ENCODE results near the gene LLGL1. TPM values are rescaled to one million over a fixed set of nuclear protein-coding genes. Genes with fewer than 3 reads are reported as not detected.

The LLGL1 gene
- 29.3 and 30.2 TPM in 2 replicates for total RNA-seq

DNA sequence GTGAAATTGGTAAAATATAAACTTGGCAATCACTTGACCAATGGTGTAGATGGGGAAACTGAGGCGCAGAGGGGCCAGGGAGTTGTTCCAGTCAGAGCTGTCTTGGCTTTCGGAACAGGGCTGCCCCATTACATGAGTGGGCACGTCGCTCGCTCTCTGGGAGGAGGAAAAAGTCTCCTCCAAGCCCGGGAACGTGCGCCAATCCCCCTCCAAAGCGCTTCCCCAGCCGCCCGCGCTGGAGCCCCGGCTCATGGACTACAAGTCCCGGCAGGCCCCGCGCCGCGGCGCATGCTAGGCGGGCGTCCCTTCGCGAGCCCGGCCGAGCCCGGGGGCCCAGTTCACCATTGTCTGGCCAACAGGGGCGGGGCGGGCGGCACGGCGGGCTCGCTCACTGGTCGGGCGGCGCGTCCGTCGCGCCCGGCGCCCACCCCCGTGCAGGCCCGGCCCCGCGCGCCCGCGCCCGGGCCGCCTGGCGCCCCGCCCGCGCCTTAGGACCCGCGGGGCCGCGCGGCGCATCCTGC is at the start of gene LLGL1:
TSS of gene LLGL1 (plus strand) at position 515 of the 521 bp plus-strand sequence. CDS start 48 bp downstream, outside the sequence.

DNA sequence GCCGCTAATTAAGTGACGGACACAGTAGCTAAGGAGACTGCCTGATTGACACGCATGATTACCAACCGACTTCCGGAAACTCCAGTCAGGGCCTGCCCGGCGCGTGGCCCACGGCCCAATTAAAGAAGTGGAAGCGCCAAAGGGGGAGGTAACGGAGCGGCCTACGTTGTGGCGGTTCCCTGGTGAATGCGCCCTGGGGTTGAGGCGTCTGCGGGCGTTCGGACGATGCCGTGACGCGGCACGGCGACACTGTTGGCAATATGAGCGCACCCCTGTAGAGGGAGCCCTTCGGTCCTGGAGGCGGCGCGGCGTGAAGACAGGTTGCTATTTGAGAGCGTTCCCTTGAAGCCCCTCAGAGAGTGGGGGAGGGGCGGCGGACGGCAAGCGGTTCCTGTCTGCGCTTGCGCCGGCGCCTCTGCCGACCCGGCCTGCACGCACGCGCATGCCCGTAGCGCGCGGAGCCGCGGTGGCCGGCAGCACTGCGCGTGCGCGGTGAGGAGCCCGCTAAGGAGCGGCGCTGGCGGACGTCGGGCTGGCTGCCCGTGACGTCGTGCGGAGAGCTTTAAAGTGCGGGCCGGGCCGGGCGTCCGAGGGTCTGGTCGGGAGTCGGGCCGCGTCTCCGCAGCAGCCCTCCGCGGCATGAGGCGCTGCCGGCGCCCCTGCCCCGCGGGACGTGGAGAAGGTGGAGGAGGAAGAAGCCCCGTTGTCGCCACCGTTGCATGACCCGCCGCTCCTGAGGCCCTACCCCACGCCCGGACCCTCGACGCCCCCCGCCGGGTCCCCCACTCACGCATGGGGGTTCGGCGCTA is 41.9 kb upstream of the LLGL1 start, which contains the start of gene ALKBH5:
TSS of gene ALKBH5 (plus strand) at position 495 of the 809 bp plus-strand sequence. CDS start 416 bp downstream, outside the sequence.

DNA sequence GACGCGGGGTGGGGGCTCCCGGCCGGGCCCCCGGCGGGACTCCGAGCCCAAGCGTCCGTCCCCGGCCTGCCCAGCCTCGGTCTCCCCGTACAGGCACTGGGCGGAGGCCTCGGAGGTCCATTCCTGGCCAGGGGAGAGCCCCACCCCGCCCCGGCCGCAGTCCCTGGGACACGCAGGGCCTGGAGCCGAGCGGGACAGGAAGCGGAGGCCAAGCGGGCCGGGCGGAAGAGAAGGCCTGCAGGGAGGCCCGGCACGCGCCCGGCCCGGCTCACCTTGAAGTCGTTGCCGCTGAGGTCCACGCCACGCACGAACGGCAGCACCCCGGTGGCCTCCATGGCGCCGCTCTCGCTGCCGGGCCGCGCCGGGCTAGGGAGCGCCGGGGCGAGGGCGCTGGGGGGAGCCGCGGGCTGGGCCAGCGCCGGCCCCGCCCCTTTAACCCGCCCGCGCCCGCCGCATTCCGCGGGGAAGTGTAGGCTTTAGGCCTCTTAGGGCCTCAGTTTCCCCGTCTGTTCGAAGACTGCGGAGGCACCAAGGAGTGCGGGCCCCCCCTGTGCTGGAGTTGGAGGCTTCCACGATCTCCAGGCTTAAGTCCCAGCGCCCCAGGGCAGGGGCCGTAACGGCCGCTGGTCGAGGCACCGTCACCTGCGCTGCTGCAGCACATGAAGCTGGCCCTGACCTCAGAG is 33.1 kb downstream of the LLGL1 start, which contains the start of gene FLII:
TSS of gene FLII (minus strand) at position 383 of the 683 bp plus-strand sequence. CDS start at position 335, 48 bp downstream.

DNA sequence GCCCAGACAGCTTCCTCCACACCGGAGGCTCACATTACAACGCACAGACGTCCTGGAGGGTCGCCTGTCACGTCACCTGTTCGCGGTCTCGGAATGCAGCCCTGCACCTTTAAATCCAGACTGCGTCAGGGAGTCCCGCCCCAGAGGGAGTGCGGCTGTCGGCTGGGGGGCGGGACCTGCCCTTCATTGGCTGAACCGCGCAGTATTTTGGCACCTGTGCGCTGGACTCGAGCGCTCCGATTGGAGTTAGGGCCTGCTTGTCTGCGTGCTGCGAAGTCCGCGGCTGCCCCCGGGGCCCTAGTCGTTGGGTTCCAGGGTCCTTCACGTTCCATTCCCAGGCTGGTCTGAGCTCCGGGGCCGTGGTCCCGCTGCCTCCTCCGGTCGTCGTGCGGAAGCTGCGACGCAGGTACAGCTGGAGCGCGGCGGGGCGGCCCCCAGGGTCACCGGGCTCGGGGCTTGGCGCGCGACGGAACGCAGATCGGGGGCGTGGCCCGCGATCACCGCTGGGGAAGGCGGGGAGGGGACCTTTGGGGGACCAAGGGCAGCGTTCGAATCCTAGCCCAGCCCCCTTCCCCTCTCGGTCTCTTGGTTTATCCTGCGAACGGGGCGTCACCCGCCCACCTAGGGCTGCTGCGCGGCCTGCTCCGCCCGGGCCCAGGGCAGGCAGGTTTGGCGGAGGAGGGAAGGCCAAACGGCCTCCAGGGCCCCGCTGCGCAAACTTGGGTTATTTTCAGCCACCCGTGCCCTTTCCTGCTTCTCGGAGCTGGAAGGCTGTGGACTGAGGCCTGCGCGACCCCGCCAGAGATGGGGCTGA is 35.1 kb downstream of the LLGL1 start, which contains the start of gene MIEF2:
TSS of gene MIEF2 (plus strand) at position 331 of the 814 bp plus-strand sequence. CDS start 2,059 bp downstream, outside the sequence.

Other genes with a start within 250 kb of the LLGL1 start
- 18.2 and 28.4 TPM in 2 replicates for gene ATPAF2, start 186.5 kb upstream of the LLGL1 start, total RNA-seq
- gene GID4, start 186.2 kb upstream of the LLGL1 start, total RNA-seq, result 3.9 and 5.8 TPM in 2 replicates
- gene DRG2, start 137.7 kb upstream of the LLGL1 start, total RNA-seq, result 36.4 and 49.4 TPM in 2 replicates
- 0.15 TPM in 1 of 2 replicates, not detected in the other for gene MYO15A, start 116.9 kb upstream of the LLGL1 start, total RNA-seq
- 80.9 and 83.4 TPM in 2 replicates for gene ALKBH5, start 41.8 kb upstream of the LLGL1 start, total RNA-seq
- gene FLII, start 33.1 kb downstream of the LLGL1 start, total RNA-seq, result 318 and 345 TPM in 2 replicates
- gene MIEF2, start 35.0 kb downstream of the LLGL1 start, total RNA-seq, result 9.0 and 11.4 TPM in 2 replicates
- gene TOP3A, start 89.4 kb downstream of the LLGL1 start, total RNA-seq, result 32.5 and 36.9 TPM in 2 replicates
- 12.3 and 15.3 TPM in 2 replicates for gene SMCR8, start 89.7 kb downstream of the LLGL1 start, total RNA-seq
- 12.7 and 21.1 TPM in 2 replicates for gene SHMT1, start 137.9 kb downstream of the LLGL1 start, total RNA-seq
- not detected in 2 replicates for gene EVPLL, start 152.1 kb downstream of the LLGL1 start, total RNA-seq

All from epithelial cell of umbilical artery (primary cell).